ENCODE measurements around the gene WFDC1. TPM values are rescaled to one million over a fixed set of nuclear protein-coding genes. Genes with fewer than 3 reads are reported as not detected.

WFDC1 gene
- total RNA-seq, 3 donors from 2014 or later: 0.16 to 3.3 (median 1.3) TPM

DNA sequence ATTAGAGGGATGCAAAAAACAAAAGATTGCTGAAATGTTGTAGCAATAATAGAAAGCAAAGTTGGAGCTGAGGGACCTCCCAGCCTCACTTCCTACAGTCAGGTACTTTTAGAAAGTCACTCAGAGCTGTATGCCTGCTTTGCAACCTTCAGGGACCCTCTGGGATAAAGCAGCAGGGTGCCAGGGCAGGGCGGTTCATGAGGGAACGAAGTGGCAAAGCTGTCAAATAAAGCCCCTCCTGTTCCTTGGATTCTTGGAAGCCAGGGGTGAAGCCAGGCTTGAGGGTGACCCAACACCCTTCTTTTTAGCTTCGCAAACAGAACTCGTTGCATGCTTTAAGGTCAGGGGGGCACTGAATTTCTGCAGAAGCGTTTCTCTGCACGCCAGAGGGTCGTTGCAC lies 74.4 kb downstream of the WFDC1 start:
- intact Hi-C loops (cut with DNase I; ENCODE audit: low total_unique reads): no loop called here
- Histone ChIP-seq H3K9me3 (no peaks in the 10 kb centered on the region), H3K4me1 (no peaks in the 10 kb centered on the region), H3K36me3 (no peaks in the 10 kb centered on the region), H3K27me3 (peaks cover 4 to 15% of the 10 kb centered on the region in 2 donors), H3K27ac (no peak overlapping the region), H3K4me3 (peak overlapping the region in 2 of 3 donors; percentile 49 to 66)
- no peak for DNase-seq (ENCODE audit: low spot score in 2 of 2)
- TF ChIP-seq, protein P1, sequence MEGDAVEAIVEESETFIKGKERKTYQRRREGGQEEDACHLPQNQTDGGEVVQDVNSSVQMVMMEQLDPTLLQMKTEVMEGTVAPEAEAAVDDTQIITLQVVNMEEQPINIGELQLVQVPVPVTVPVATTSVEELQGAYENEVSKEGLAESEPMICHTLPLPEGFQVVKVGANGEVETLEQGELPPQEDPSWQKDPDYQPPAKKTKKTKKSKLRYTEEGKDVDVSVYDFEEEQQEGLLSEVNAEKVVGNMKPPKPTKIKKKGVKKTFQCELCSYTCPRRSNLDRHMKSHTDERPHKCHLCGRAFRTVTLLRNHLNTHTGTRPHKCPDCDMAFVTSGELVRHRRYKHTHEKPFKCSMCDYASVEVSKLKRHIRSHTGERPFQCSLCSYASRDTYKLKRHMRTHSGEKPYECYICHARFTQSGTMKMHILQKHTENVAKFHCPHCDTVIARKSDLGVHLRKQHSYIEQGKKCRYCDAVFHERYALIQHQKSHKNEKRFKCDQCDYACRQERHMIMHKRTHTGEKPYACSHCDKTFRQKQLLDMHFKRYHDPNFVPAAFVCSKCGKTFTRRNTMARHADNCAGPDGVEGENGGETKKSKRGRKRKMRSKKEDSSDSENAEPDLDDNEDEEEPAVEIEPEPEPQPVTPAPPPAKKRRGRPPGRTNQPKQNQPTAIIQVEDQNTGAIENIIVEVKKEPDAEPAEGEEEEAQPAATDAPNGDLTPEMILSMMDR (IDR thresholded peaks at IDR 0.05): no peak
- no peak for TF ChIP-seq POLR2AphosphoS5 (IDR thresholded peaks at IDR 0.05)
- TF ChIP-seq POLR2A (IDR thresholded peaks at IDR 0.05): no peak

DNA sequence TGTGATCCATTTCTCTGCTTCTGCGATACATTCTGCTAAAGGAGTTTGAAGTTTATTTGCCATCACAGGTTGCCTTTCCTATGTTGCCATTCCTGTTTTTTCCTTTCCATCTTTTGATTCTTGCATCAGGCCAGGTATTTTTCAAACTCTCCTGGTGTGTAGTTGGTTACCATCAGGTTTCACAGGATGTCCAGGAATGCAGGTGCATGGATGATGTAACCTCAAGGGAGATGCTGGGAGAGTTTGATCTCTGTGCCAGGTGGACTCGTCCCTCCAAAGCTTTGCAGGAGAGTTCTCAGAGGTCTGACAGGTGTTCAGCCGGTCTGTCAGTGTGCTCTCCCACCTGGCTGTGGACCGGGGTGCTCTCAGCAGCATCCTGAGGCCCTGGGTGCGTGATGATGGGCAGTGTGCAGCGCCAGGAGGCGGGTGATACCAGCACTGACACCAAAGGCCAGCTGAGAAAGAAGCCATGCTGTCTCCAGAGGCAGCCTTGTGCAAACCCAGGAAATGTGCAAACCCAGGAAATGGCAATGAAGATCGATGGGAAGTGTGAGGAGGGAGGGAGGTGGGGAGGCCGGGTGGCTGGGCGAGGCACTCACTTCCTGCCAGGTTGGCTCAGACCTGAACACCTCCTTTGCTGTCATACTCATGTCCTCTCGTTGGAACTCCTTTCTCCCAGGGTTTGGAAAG lies 75.4 kb downstream of the WFDC1 start:
- Histone ChIP-seq H3K36me3 (no peaks in the 10 kb centered on the region), H3K4me3 (no peak overlapping the region), H3K9me3 (no peaks in the 10 kb centered on the region), H3K27me3 (peaks cover 4 to 15% of the 10 kb centered on the region in 2 donors), H3K4me1 (no peaks in the 10 kb centered on the region), H3K27ac (no peak overlapping the region)
- intact Hi-C loops (cut with DNase I; ENCODE audit: low total_unique reads): no loop called here
- DNase-seq (ENCODE audit: low spot score in 2 of 2): no peak
- TF ChIP-seq POLR2A (IDR thresholded peaks at IDR 0.05) (no peak), POLR2AphosphoS5 (IDR thresholded peaks at IDR 0.05) (no peak)
- TF ChIP-seq, protein P1 (IDR thresholded peaks at IDR 0.05): no peak

DNA sequence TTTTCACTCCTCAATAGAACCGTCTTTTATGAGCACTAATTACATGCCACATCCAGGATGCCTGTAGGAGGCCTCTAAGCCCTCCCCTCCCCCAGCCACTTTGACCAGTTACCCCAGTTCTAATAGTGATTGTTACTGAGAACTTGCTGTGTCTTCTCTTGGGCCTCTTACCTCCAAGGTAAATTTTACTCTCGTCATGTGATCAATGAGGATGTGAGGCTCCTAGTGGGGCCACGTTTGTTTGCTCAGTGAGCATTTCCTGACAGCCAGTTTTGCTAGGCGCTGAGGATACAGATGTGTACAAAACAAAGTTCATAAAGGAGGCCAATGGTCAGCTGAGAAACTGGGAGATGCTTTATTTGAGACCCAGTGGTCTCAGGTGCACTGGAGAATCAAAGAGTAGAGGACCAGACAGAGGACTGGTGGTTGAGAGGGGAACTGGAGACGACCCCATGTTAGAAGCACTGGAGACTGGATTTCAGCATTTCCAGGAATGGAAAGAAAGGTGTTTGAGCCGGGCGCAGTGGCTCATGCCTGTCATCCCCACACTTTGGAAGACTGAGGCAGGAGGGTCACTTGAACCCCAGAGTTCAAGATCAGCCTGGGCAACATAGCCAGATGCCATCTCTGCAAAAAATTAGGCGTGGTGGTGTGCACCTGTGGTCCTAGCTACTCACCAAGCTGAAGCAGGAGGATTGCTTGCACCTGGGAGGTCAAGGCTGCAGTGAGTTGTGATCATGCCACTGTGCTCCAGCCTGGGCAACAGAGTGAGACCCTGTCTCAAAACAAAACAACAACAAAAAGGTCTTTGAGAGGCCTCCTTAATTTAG lies 76.3 kb downstream of the WFDC1 start:
- TF ChIP-seq, protein P1 (IDR thresholded peaks at IDR 0.05): no peak
- TF ChIP-seq POLR2AphosphoS5 (IDR thresholded peaks at IDR 0.05) (no peak), POLR2A (IDR thresholded peaks at IDR 0.05) (no peak)
- no peak overlapping the region for H3K27ac ChIP-seq
- H3K27me3 ChIP-seq: peaks cover 4 to 15% of the 10 kb centered on the region in 2 donors
- no peak for DNase-seq (ENCODE audit: low spot score in 2 of 2)
- no peaks in the 10 kb centered on the region for H3K36me3 ChIP-seq
- no peaks in the 10 kb centered on the region for H3K9me3 ChIP-seq
- H3K4me1 ChIP-seq: no peaks in the 10 kb centered on the region
- intact Hi-C loops (cut with DNase I; ENCODE audit: low total_unique reads): no loop called here
- H3K4me3 ChIP-seq: no peak overlapping the region

DNA sequence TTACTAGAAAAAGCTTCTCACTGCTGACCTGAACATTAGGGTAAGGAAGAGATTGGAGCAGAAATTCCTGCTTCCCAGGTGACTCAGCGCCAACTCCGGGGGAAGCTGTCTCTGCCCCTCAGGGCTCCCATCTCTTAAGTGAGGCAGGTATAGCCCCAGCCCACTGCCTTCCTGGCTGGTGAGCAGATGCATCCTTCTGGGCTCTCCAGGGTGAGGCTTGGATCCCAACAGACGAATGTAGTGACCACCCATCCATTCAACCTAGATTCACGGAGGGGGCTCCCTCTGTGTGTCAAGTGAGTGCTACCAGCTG lies 76.8 kb downstream of the WFDC1 start:
- no peak overlapping the region for H3K4me3 ChIP-seq
- TF ChIP-seq, protein P1 (IDR thresholded peaks at IDR 0.05): no peak
- no peak for TF ChIP-seq POLR2A (IDR thresholded peaks at IDR 0.05)
- no peak for TF ChIP-seq POLR2AphosphoS5 (IDR thresholded peaks at IDR 0.05)
- peaks cover 4 to 15% of the 10 kb centered on the region in 2 donors for H3K27me3 ChIP-seq
- no peaks in the 10 kb centered on the region for H3K4me1 ChIP-seq
- no peaks in the 10 kb centered on the region for H3K36me3 ChIP-seq
- intact Hi-C loops (cut with DNase I; ENCODE audit: low total_unique reads): no loop called here
- H3K9me3 ChIP-seq: no peaks in the 10 kb centered on the region
- H3K27ac ChIP-seq: no peak overlapping the region
- DNase-seq (ENCODE audit: low spot score in 2 of 2): no peak

DNA sequence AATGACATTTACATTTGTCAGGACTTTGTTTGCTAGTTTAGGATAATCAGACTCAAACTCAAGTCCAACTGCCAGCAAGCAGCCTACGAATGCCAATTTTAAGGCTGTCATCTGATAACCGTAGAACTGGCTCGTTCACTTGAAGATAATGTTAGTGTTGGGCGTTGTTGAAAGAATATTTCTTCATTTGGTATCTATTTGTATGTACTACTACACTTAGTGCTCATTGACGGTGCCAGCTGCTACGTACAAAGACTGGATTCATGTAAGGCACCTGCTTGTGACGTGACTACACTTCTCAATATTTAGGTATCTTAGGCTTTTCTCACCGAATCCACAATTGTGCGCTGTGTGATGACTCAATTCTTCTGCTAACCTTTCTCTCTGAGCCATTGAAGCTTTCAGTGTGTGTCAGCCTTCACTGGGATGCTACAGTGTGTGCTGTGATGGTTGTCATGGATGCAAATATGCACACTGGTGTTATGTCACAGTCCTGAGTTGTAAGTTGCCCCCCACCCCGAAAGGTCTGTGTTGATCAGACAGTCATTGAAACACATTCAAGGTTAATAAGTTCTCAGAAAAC lies 79.3 kb downstream of the WFDC1 start:
- Histone ChIP-seq H3K4me1 (no peaks in the 10 kb centered on the region), H3K36me3 (no peaks in the 10 kb centered on the region), H3K27ac (no peak overlapping the region), H3K9me3 (no peaks in the 10 kb centered on the region), H3K27me3 (no peaks in the 10 kb centered on the region), H3K4me3 (no peak overlapping the region)
- TF ChIP-seq POLR2A (IDR thresholded peaks at IDR 0.05) (no peak), POLR2AphosphoS5 (IDR thresholded peaks at IDR 0.05) (no peak)
- TF ChIP-seq, protein P1 (IDR thresholded peaks at IDR 0.05): no peak
- DNase-seq (ENCODE audit: low spot score in 2 of 2): no peak
- intact Hi-C loops (cut with DNase I; ENCODE audit: low total_unique reads): no loop called here
